Measurements from ENCODE around the gene PHF1.
"Not testable (repeated sequence)": the region's sequence is repeated elsewhere in the genome, so short reads cannot be mapped to it uniquely, and the experiment has no call there.

The PHF1 gene

GRCh38 chr6:33410711-33411631 lies at the start of gene PHF1:
Gene PHF1 (plus strand): TSS chr6:33411014. CDS start chr6:33412264, 1,250 bp downstream.
- DNase-seq = no peak

- DNase-seq = not testable (repeated sequence)
Measured at GRCh38 chr6:33363486-33363885, 47.3 kb upstream of the PHF1 start.

DNA sequence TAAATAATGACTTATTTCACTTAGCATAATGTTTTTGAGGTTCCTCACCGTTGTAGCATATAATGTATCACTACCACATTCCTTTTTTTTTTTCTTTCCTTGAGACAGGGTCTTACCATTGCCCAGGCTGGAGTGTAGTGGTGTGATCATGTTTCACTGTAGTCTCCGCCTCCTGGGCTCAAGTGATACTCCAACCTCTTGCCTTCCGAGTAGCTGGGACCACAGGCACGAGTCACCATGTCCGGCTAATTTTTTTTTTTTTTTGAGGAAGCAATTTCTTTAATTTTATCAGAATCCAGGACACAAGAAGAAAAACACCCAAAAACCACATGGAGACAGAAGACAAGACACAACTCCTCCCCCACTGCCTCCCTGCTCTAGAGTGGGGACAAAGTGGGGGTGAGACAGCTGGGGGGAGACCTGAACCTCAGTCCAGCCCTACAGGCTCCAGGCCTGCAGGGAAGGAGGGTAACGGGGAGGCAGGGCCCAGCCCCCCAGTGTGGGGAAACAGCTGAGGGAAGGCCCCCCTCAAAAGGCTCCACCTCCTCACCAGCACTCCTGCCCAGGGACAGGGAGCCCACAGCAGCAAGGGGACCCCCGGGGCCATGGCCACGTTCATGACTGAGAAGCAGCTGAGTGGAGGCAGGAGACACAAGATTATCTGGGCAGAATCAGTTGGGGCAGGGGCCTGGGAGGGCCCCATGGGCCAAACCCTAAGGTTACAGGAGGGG lies 46.2 kb upstream of the PHF1 start:
- not testable (repeated sequence) for DNase-seq

DNA sequence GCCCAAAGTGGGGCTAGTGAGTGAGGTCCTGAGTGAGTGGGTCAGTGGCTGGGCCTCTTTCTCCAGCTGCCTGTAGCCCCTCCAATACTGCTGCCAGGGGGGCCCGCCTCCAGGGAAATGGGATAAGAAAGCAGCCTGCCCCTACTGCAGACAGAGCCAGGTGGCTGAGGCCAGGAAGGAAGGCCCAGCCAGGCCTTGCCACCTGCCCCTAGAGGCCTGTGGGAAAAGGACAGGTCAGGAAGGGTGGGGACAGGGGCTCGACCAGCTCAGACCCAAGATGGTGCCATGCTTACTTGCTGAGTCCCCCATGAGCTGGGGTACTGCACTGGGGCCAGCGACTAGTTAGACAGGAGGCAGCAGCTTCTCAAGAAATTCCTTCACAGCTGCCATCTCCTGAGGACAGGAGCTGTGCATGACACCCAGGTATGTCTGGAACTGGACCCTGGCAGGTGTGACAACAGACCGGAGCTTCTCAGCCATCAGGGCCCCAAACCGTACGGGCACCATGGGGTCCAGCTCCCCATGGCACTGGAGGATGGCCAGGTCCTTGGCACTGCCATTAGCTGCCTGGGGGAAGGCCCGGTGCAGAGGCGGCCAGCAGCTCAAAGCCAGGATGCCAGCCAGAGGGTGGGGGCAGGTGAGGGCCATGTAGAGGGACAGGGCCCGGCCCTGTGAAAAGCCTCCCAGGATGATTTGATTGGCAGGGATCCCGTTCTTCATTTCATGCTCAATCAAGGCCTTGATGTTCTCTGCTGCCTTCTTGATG lies 45.4 kb upstream of the PHF1 start:
- not testable (repeated sequence) for DNase-seq

DNA sequence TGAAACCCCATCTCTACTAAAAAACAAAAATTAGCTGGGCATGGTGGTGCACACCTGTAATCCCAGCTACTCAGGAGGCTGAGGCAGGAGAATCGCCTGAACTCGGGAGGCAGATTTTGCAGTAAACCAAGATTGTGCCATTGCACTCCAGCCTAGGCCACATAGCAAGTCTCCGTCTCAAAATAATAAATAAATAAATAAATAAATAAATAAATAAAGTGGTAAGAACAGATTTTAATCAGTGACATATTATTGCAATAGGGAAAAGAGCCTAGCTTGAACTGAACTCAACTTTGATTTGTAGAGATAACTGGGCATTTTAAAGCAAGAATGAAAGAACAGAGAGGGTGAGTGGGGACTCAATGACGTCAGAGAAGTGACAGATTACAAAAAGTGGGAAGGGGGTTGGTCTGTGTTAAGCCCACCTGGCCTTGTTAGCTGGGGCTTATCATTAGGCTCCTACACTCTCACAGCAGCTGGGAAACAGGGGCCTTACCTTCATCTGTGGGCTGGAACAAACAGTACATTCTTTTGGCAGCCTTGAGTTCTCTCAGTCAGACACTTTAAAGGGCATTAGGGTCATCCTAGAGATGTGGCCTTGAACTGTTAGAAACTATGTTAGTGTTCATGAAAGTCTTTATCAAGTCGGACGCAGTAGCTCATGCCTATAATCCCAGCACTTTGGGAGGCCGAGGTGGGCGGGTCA lies 43.7 kb upstream of the PHF1 start:
- DNase-seq = no peak

DNA sequence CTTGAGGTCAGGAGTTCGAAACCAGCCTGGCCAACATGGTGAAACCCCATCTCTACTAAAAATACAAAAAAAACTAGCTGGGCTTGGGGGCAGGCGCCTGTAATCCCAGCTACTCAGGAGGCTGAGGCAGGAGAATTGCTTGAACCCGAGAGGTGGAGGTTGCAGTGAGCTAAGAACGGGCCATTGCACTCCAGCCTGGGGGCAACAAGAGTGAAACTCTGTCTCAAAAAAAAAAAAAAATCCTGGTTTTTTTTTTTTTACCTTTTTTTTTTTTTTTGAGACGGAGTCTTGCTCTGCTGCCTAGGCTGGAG lies 43.1 kb upstream of the PHF1 start:
- DNase-seq = not testable (repeated sequence)

GRCh38 chr6:33371901-33372300 lies 38.9 kb upstream of the PHF1 start:
- not testable (repeated sequence) for DNase-seq

- no peak for DNase-seq
Measured at GRCh38 chr6:33372526-33373123, 38.2 kb upstream of the PHF1 start.

GRCh38 chr6:33373960-33374910 lies 36.6 kb upstream of the PHF1 start:
- no peak for DNase-seq

- peak; percentile 52 for DNase-seq
Measured at GRCh38 chr6:33375143-33375671, 35.6 kb upstream of the PHF1 start.

DNA sequence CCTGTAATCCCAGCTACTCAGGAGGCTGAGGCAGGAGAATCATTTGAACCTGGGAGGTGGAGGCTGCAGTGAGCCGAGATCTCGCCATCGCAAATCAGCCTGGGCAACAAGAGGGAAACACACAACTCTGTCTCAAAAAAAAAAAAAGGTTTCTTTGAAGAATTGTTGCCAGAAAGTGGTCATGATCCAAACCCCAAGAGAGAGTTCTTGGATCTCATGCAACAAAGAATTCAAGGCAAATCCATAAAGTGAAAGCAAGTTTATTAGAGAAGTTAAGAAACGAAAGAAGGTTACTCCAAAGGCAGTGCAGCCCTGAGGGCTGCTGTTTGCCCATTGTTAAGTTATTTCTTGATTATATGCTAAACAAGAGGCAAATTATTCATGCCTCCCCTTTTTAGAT lies 33.6 kb upstream of the PHF1 start:
- DNase-seq = no peak

- DNase-seq = not testable (repeated sequence)
Measured at GRCh38 chr6:33379184-33379583, 31.6 kb upstream of the PHF1 start.

- DNase-seq = no peak
Measured at GRCh38 chr6:33380272-33380981, 30.4 kb upstream of the PHF1 start.

DNA sequence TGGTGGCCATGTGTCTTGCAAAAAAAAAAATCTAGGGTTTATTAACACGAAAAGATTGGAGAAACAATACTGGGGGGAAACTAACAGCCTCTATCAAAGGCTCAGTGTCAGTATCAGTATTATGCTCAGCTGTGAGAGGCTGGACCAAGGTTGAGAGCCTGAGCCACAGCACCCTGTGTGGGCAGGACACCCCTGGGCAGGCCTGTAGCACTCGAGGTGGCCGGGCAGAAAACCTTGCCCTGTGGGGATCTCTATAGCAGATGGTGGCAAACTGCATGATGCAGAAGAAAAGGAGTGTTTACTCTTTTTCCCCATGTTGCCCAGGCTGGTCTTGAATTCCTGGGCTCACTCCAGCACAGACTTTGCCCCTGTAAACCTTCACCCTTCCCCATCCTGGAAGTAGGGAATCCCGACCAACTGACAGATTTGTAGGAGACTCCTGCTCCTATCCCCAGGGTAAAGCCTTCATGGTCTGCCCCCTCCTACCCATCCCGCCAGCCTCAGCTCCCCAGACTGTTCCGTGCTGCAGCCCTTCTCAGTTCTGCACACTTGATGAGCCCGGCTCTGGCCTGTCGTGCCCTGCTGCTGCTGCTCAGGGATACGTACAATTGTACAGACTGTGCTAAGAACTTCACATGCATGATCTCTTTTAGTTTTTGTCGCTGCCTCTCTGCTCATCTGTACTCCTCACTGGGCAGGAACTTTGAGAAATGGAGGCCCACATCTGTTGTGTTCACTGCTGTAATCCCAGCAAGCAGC lies 27.2 kb upstream of the PHF1 start:
- no peak for DNase-seq

DNA sequence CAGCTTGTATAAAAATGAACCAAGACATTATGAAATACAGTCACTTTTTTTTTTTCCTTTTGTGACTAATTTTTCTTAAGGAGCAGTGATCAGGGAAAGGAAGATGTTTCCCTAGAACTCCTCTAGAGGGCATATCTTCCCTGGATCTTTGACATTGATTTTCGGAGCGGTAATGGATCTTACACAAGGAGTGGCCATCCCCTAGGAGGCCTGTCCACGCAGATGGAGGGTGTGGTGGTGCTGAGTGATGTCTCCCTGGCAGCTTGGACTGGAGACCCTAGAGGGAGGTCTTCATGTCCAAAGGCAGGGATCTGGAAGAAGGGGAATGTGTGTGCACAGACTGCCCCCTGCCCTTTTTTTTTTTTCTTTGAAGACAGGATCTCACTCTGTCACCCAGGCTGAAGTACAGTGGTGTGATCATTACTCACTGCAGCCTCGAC lies 26.2 kb upstream of the PHF1 start:
- no peak for DNase-seq

- no peak for DNase-seq
Measured at GRCh38 chr6:33390173-33390572, 20.6 kb upstream of the PHF1 start.

DNA sequence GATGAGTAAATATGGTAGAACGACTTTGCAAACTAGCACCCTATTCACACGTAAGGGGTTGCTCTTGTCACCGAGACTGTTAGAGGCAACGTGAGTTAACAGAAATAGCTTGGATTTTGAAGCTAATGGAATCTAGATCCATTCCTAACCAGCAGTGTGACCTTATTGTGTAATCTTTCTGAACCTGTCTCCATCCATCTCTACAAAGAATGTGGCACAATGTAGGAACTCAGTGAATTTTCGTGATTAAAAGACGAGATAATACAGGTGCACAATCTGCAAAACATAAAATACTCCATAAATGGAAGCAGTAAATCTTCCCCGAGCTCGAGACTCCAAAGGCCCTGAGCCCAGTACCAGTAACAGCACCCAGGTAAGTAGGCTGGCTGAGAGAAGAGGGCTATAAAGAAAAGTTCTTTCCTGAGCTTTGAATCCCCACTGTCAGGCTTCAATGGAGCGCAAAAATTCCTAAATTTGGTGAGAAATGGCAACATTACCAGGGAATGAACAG lies 20.0 kb upstream of the PHF1 start:
- DNase-seq = no peak

DNA sequence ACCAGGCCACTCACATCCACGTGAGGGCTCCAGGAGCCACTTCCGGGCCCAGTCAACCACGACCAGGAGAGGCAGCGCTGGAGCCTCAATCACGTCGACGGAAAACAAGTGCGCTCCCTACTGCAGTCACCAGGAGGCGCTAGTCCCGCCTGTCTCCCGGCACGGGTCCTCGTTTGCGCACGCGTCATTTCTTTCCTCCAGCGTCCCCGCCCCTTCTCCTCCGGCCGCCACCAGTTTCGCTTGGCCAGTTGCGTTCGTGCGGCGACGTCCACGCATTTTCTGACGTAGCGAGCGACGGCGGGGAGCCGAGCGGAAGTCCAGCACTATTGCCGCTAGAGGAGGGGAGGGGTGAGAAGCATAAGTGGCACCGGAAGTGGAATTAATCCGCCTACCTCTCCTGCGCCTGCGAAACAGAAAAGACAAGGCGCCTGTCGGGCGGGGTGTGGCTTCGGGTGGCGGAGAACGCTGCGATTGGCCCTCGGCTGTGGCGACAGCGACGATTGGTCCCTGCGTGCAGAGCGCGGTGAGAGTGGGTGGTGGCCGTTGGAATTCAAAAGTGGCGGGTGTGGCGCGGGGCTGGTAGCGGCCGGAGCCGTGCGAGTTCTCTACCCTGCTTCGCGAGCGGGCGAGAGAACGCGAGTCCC lies 19.4 kb upstream of the PHF1 start, which contains the start of gene KIFC1:
KIFC1 (plus strand) TSS at position 546 of the 644 bp plus-strand sequence. CDS start 163 bp downstream, outside the sequence.
- DNase-seq = peak; percentile 99

Data from GF-D8 (cell line).